Activated naive CD8-positive, alpha-beta T cell treated with anti-CD3 and anti-CD28 coated beads, Interleukin-2, amount 50 U/mL, for 16 hours (primary cell): ENCODE results near the gene TMEM222.

Source experiments
- DNase-seq: peaks from one replicate; pipeline ENCODE4 v3.0.0-alpha.2; 2020; ENCODE audit warnings: low read depth, low spot score

TMEM222 gene

GRCh38 chr1:27341525-27342252 is 19.7 kb downstream of the TMEM222 start, which contains the start of gene SYTL1:
Gene SYTL1 (plus strand): TSS chr1:27342022. CDS start chr1:27345335, 3,313 bp downstream.
- no peak for DNase-seq

GRCh38 chr1:27342391-27342777 is 20.4 kb downstream of the TMEM222 start:
- DNase-seq = no peak

- DNase-seq = peak; percentile 34
These were observed 21.0 kb downstream of the TMEM222 start for GRCh38 chr1:27342778-27343638.

- DNase-seq = no peak
These were observed 21.7 kb downstream of the TMEM222 start for GRCh38 chr1:27343639-27344025.

- DNase-seq = no peak
These were observed 23.3 kb downstream of the TMEM222 start for GRCh38 chr1:27345272-27345671.

- no peak for DNase-seq
These were observed 24.4 kb downstream of the TMEM222 start for GRCh38 chr1:27346357-27346756.

GRCh38 chr1:27346991-27347624 is 25.1 kb downstream of the TMEM222 start:
- no peak for DNase-seq

- DNase-seq = no peak
These were observed 27.2 kb downstream of the TMEM222 start for GRCh38 chr1:27348861-27349783.

- DNase-seq = no peak
These were observed 28.1 kb downstream of the TMEM222 start for GRCh38 chr1:27349784-27350662.

GRCh38 chr1:27350663-27351540 is 28.9 kb downstream of the TMEM222 start:
- DNase-seq = no peak

- DNase-seq = no peak
These were observed 29.7 kb downstream of the TMEM222 start for GRCh38 chr1:27351541-27352107.

GRCh38 chr1:27353166-27353565 is 31.2 kb downstream of the TMEM222 start:
- no peak for DNase-seq

GRCh38 chr1:27353629-27354028 is 31.7 kb downstream of the TMEM222 start:
- DNase-seq = no peak

GRCh38 chr1:27355683-27356082 is 33.7 kb downstream of the TMEM222 start:
- DNase-seq = no peak

GRCh38 chr1:27356277-27356618 is 34.3 kb downstream of the TMEM222 start:
- DNase-seq = no peak

- no peak for DNase-seq
These were observed 34.8 kb downstream of the TMEM222 start for GRCh38 chr1:27356619-27357280.

- peak; percentile 46 for DNase-seq
These were observed 35.5 kb downstream of the TMEM222 start for GRCh38 chr1:27357281-27358037.
